ENCODE measurements around the gene TLE1. TPM values are rescaled to one million over a fixed set of nuclear protein-coding genes. Genes with fewer than 3 reads are reported as not detected.

The TLE1 gene
- polyA plus RNA-seq, 1 donor, result 70.3 TPM

- DNase-seq, result peak; percentile 82
These were observed 2.5 kb downstream of the TLE1 start for GRCh38 chr9:81686614-81687520.

GRCh38 chr9:81685763-81686613 is 3.4 kb downstream of the TLE1 start:
- DNase-seq, result no peak

GRCh38 chr9:81684635-81685034 is 4.7 kb downstream of the TLE1 start:
- DNase-seq, result no peak

GRCh38 chr9:81683704-81684103 is 5.6 kb downstream of the TLE1 start:
- no peak for DNase-seq

- DNase-seq, result no peak
These were observed 6.1 kb downstream of the TLE1 start for GRCh38 chr9:81683238-81683637.

- DNase-seq, result no peak
These were observed 6.5 kb downstream of the TLE1 start for GRCh38 chr9:81682797-81683196.

- DNase-seq, result no peak
These were observed 7.2 kb downstream of the TLE1 start for GRCh38 chr9:81682177-81682576.

GRCh38 chr9:81680506-81680905 is 8.8 kb downstream of the TLE1 start:
- no peak for DNase-seq

- DNase-seq, result no peak
These were observed 9.3 kb downstream of the TLE1 start for GRCh38 chr9:81680006-81680405.

GRCh38 chr9:81678088-81678487 is 11.3 kb downstream of the TLE1 start:
- DNase-seq, result no peak

GRCh38 chr9:81676395-81676794 is 13.0 kb downstream of the TLE1 start:
- no peak for DNase-seq

GRCh38 chr9:81673310-81673709 is 16.0 kb downstream of the TLE1 start:
- no peak for DNase-seq

GRCh38 chr9:81671880-81672280 is 17.5 kb downstream of the TLE1 start:
- peak; percentile 93 for DNase-seq

- DNase-seq, result no peak
These were observed 19.5 kb downstream of the TLE1 start for GRCh38 chr9:81669866-81670265.

GRCh38 chr9:81669041-81669651 is 20.2 kb downstream of the TLE1 start:
- peak; percentile 48 for DNase-seq

- no peak for DNase-seq
These were observed 23.2 kb downstream of the TLE1 start for GRCh38 chr9:81666123-81666522.

GRCh38 chr9:81665322-81665871 is 23.9 kb downstream of the TLE1 start:
- DNase-seq, result no peak

- DNase-seq, result no peak
These were observed 24.6 kb downstream of the TLE1 start for GRCh38 chr9:81664638-81665222.

- DNase-seq, result no peak
These were observed 28.0 kb downstream of the TLE1 start for GRCh38 chr9:81661339-81661738.

- no peak for DNase-seq
These were observed 32.4 kb downstream of the TLE1 start for GRCh38 chr9:81656871-81657337.

- no peak for DNase-seq
These were observed 33.3 kb downstream of the TLE1 start for GRCh38 chr9:81656004-81656403.

GRCh38 chr9:81653240-81653639 is 36.1 kb downstream of the TLE1 start:
- no peak for DNase-seq

All from hindlimb muscle (tissue), 1 donor.